NCI-H146 treated with DMSO at 0.1 percent for 48 hours (cell line): Measurements from ENCODE around the gene SEC11A.
A peak's percentile ranks its signal among the peaks of the same experiment; 100 is the strongest.
"Not testable (repeated sequence)": the region's sequence is repeated elsewhere in the genome, so short reads cannot be mapped to it uniquely, and the experiment has no call there.

Experiments
- DNase-seq: peaks from one replicate; lab custom pipeline; 2025; ENCODE audit not compliant: unreplicated experiment; lab: John Stamatoyannopoulos, UW

The SEC11A gene

GRCh38 chr15:84740691-84741090 is 24.8 kb upstream of the SEC11A start:
- no peak for DNase-seq

- no peak for DNase-seq
Observed at GRCh38 chr15:84737005-84737404, 21.1 kb upstream of the SEC11A start.

GRCh38 chr15:84736375-84736774 is 20.4 kb upstream of the SEC11A start:
- DNase-seq = no peak

GRCh38 chr15:84735480-84736061 is 19.6 kb upstream of the SEC11A start:
- not testable (repeated sequence) for DNase-seq

GRCh38 chr15:84734794-84735479 is 19.0 kb upstream of the SEC11A start:
- peak; percentile 46 for DNase-seq

GRCh38 chr15:84731774-84732173 is 15.8 kb upstream of the SEC11A start:
- no peak for DNase-seq

- no peak for DNase-seq
Observed at GRCh38 chr15:84727429-84727828, 11.5 kb upstream of the SEC11A start.

GRCh38 chr15:84725001-84725491 is 9.1 kb upstream of the SEC11A start:
- DNase-seq = no peak

- no peak for DNase-seq
Observed at GRCh38 chr15:84722628-84723027, 6.7 kb upstream of the SEC11A start.

GRCh38 chr15:84721371-84721770 is 5.4 kb upstream of the SEC11A start:
- no peak for DNase-seq

- peak; percentile 2 for DNase-seq
Observed at GRCh38 chr15:84715441-84716035, 401 bp downstream of the SEC11A start.

GRCh38 chr15:84714821-84715220 is 1.1 kb downstream of the SEC11A start:
- no peak for DNase-seq

- no peak for DNase-seq
Observed at GRCh38 chr15:84714372-84714771, 1.6 kb downstream of the SEC11A start.

GRCh38 chr15:84703808-84704207 is 12.1 kb downstream of the SEC11A start:
- DNase-seq = no peak

GRCh38 chr15:84702961-84703482 is 12.9 kb downstream of the SEC11A start:
- DNase-seq = no peak

- DNase-seq = no peak
Observed at GRCh38 chr15:84699538-84700191, 16.3 kb downstream of the SEC11A start.

GRCh38 chr15:84697236-84697990 is 18.5 kb downstream of the SEC11A start:
- DNase-seq = no peak

- DNase-seq = no peak
Observed at GRCh38 chr15:84696757-84697156, 19.2 kb downstream of the SEC11A start.

- DNase-seq = no peak
Observed at GRCh38 chr15:84690342-84690741, 25.6 kb downstream of the SEC11A start.

- no peak for DNase-seq
Observed at GRCh38 chr15:84689858-84690257, 26.1 kb downstream of the SEC11A start.

- DNase-seq = not testable (repeated sequence)
Observed at GRCh38 chr15:84686446-84686845, 29.5 kb downstream of the SEC11A start.
